Measurements from ENCODE around the gene COL6A5. TPM values are rescaled to one million over a fixed set of nuclear protein-coding genes. Genes with fewer than 3 reads are reported as not detected.

The COL6A5 gene
- total and polyA plus RNA-seq, 2 donors (not counting 3 experiments of a cell fraction or from before 2014, with no cell fraction given) = not detected

DNA sequence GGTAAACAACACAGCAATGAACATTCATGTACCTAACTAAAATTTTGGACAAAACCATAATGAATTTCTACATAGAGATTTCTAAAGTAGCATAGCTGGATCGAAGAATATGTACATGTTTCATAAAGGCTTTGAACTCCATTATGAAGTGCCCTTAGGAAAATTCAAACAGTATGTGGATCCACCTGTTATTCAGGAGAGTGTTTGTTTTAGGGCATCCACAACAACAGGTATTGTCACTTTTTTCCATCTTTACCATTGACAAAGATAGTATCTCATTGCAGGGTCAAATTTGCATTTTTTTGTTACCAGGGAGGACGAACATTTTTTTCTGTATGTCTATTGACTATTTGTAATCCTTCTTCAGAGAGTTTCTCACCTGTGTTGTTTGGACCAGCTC, 75.0 kb downstream of the COL6A5 start:
- H3K9ac ChIP-seq (replicated peaks; ENCODE audit: extremely low read depth, insufficient read depth, low read length) = no peak overlapping the region
- no TSS peak for BruUV-seq (replicated peaks)
- no peak for TF ChIP-seq JUN (IDR thresholded peaks at IDR 0.05; ENCODE audit: borderline replicate concordance, insufficient read depth, insufficient read length, low read depth)
- TF ChIP-seq MYC (IDR thresholded peaks at IDR 0.05; ENCODE audit: low read depth, low read length) = no peak
- TF ChIP-seq EZH2 (IDR thresholded peaks at IDR 0.05; ENCODE audit: borderline replicate concordance, low read depth, low read length, severe bottlenecking) = no peak
- TF ChIP-seq FOS (IDR thresholded peaks at IDR 0.05; ENCODE audit: borderline replicate concordance, insufficient read depth, low read length) = no peak
- TF ChIP-seq, protein P1, sequence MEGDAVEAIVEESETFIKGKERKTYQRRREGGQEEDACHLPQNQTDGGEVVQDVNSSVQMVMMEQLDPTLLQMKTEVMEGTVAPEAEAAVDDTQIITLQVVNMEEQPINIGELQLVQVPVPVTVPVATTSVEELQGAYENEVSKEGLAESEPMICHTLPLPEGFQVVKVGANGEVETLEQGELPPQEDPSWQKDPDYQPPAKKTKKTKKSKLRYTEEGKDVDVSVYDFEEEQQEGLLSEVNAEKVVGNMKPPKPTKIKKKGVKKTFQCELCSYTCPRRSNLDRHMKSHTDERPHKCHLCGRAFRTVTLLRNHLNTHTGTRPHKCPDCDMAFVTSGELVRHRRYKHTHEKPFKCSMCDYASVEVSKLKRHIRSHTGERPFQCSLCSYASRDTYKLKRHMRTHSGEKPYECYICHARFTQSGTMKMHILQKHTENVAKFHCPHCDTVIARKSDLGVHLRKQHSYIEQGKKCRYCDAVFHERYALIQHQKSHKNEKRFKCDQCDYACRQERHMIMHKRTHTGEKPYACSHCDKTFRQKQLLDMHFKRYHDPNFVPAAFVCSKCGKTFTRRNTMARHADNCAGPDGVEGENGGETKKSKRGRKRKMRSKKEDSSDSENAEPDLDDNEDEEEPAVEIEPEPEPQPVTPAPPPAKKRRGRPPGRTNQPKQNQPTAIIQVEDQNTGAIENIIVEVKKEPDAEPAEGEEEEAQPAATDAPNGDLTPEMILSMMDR (IDR thresholded peaks at IDR 0.05; ENCODE audit: extremely low read depth in 1 of 2, insufficient read depth in 1 of 2, low read depth in 1 of 2, low read length in 2 of 2) = no peak
- TF ChIP-seq, protein P2, sequence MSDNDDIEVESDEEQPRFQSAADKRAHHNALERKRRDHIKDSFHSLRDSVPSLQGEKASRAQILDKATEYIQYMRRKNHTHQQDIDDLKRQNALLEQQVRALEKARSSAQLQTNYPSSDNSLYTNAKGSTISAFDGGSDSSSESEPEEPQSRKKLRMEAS (IDR thresholded peaks at IDR 0.05; ENCODE audit: insufficient read depth, insufficient read length) = no peak
- TF ChIP-seq POLR2A (IDR thresholded peaks at IDR 0.05; ENCODE audit: low read depth, low read length) = no peak
- TF ChIP-seq POLR2AphosphoS5 (IDR thresholded peaks at IDR 0.05; ENCODE audit: insufficient read depth, low read depth, low read length) = no peak
- no peak for TF ChIP-seq GATA2 (IDR thresholded peaks at IDR 0.05; ENCODE audit: insufficient read depth, insufficient read length, low read depth, low read length)
- no peaks in the 10 kb centered on the region for H3K9me3 ChIP-seq (replicated peaks; ENCODE audit: control insufficient read depth, insufficient read depth, low read length)
- H3K36me3 ChIP-seq (ENCODE audit: control insufficient read depth in 2 of 2, extremely low read depth in 1 of 2, insufficient read depth in 2 of 2, low read length in 2 of 2) = no peaks in the 10 kb centered on the region
- intact Hi-C loops (cut with micrococcal nuclease) = no loop called here
- no peaks in the 10 kb centered on the region for H3K4me1 ChIP-seq (ENCODE audit: control insufficient read depth, extremely low read depth, insufficient read depth, low read length)
- dilution Hi-C loops (cut with MboI; ENCODE audit: extremely low pct_ligation_motif_present, low sequenced_read_pairs) = no loop called here
- POLR2A ChIA-PET = no interaction called here
- no peaks in the 10 kb centered on the region for H3K79me2 ChIP-seq (ENCODE audit: control insufficient read depth, insufficient read depth, low read length)
- H3K4me2 ChIP-seq (ENCODE audit: insufficient read depth, low read length) = no peak overlapping the region
- CTCF ChIA-PET = no interaction called here
- H3K9me1 ChIP-seq (replicated peaks; ENCODE audit: control insufficient read depth, extremely low read depth, insufficient read depth, low read length) = no peaks in the 10 kb centered on the region
- H3K4me3 ChIP-seq (replicated peaks in 1 of 3; ENCODE audit: insufficient read depth in 1 of 3, low read depth in 1 of 3, low read length in 3 of 3) = no peak overlapping the region
- H3K27ac ChIP-seq (ENCODE audit: insufficient read depth, low read depth, low read length) = no peak overlapping the region
- no peak overlapping the region for H2AFZ ChIP-seq (ENCODE audit: low read depth, low read length)
- no peaks in the 10 kb centered on the region for H3K27me3 ChIP-seq (ENCODE audit: control insufficient read depth in 2 of 2, insufficient read depth in 2 of 2, low read length in 2 of 2)
- no peaks in the 10 kb centered on the region for H4K20me1 ChIP-seq (replicated peaks; ENCODE audit: control insufficient read depth, extremely low read depth, insufficient read depth, low read length)
- no peak for DNase-seq (ENCODE audit: low read depth, low spot score)
- no peak for FAIRE-seq

Data from endothelial cell of umbilical vein (primary cell).